Caki2 (cell line): ENCODE measurements around the gene POMT2. TPM values are rescaled to one million over a fixed set of nuclear protein-coding genes. Genes with fewer than 3 reads are reported as not detected.
"Not testable (repeated sequence)": the region's sequence is repeated elsewhere in the genome, so short reads cannot be mapped to it uniquely, and the experiment has no call there.

Experiments
- DNase-seq: peaks from one replicate; pipeline ENCODE4 v3.0.0-alpha.2; 2015; ENCODE audit warnings: low read depth
- in situ Hi-C: cut with HindIII; loops from 2 replicates; pipeline ENCODE4 v1.10.0; 2016; ENCODE audit warnings: low sequenced_read_pairs, low pct_unique_long_range_greater_than_20kb, mixed read lengths
- total RNA-seq: library from RNA; depleted of rRNA; stranded (reverse); fragments of >200 nt; shearing (Covaris generic); gene quantifications from 2 replicates; pipeline ENCODE4 v1.2.3, GENCODE V29; 2014; ENCODE audit warnings: low replicate concordance

The POMT2 gene
- total RNA-seq, 1 experiment from 2014 or later = 27.4 TPM

GRCh38 chr14:77309131-77309530, 11.6 kb downstream of the POMT2 start:
- DNase-seq = no peak
- in situ Hi-C loops = no loop called here

DNA sequence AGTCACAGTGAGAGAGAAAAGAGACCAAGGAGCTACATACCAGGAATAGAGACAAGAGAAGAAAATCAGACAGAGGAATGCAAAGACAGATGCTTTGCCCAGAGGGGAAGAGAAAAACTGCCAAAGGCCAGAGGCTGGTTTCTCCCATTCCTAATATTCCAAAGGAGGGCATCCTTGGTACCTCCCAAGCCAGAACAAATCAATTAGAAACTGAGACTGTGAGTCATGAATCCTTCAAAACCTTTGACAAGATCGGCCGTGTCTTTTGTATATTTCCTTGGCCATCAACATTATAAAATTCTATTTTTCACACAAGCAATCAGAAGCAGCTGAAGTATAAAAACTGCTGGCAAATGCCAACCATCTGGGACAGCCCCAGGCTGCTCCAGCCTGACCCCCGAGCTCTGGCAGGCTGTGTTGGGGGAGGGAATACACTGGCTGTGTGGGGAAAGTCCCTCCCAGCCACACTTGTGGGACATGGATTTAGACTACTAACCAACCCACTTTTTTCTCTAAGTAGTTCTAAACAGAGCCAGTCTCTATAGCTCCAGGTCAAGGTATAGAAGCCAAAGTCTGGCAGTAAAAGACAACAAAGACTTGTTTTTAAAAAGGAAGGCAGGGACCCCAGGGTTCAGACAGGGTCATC, 13.7 kb downstream of the POMT2 start:
- in situ Hi-C loops = no loop called here
- DNase-seq = peak; percentile 17

GRCh38 chr14:77306416-77306815, 14.3 kb downstream of the POMT2 start:
- no peak for DNase-seq
- in situ Hi-C loops = no loop called here

DNA sequence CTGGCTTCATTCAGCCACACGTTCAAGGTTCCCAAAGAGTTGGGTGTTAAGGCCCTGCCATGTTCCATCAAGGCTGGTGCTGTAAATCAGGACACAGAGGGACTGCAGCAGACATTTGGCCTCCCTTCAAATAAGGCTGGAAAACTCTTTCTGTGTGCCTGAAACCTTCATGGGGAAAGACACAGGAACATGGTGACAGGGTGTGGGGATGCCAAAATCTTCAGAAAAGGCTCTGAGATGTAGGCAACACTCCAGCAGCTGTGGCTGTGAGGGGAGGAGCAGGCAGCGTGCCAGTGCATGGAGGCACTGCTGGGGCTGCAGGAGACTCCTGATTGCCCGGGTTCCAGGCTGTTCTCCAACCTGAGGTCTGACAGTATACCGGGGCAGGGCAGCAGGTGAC, 15.0 kb downstream of the POMT2 start:
- DNase-seq = no peak
- in situ Hi-C loops = no loop called here

- in situ Hi-C loops = no loop called here
- peak; percentile 83 for DNase-seq
Observed at GRCh38 chr14:77303417-77304156, 17.1 kb downstream of the POMT2 start.

- peak; percentile 67 for DNase-seq
Observed at GRCh38 chr14:77302926-77303325, 17.8 kb downstream of the POMT2 start.

GRCh38 chr14:77301103-77301502, 19.6 kb downstream of the POMT2 start:
- in situ Hi-C loops = no loop called here
- DNase-seq = peak; percentile 64

More at GRCh38 chr14:77302926-77303325, 17.8 kb downstream of the POMT2 start:
- in situ Hi-C loops = no loop called here

DNA sequence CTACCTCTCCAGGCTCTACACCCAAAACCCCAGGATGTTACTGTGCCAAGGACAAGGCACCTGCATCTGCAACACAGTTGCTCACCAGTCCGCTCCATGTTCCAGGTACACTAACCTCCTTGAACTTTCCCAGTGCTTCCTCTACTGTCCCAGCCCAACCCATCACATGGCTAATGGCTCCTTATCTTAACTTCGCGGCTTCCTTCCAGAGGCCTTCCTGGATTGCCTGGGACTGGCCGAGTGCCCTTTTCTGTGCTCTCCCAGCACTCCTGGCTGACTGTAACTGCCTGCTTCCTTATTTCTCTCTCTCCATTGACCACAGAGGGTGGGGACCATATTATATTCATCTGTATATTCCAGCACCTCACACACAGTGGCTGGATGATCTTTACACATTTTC, 20.9 kb downstream of the POMT2 start:
- no peak for DNase-seq
- in situ Hi-C loops = no loop called here

- no peak for DNase-seq
- in situ Hi-C loops = no loop called here
Observed at GRCh38 chr14:77296906-77297305, 23.8 kb downstream of the POMT2 start.

- no peak for DNase-seq
- in situ Hi-C loops = no loop called here
Observed at GRCh38 chr14:77296155-77296554, 24.5 kb downstream of the POMT2 start.

DNA sequence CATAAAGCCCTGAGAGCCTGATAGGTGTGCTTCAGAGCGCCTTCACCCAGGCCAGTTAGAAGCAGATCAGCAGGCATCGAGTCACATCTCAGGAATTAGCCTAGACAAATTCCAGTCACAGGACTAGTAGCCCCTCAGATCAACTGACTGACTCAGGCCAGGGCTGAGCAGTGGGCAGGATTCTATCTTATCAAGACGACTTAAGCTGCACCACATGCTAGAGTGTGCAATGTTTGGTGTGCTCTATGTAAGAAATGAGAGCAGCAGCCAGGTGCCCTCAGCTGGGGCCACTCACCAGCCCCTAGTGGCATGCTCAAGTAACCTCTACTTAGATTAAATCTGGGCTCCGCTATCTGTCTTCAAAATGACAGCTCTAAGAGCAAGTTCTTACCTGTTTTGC, 30.0 kb downstream of the POMT2 start:
- in situ Hi-C loops = no loop called here
- DNase-seq = no peak

- in situ Hi-C loops = no loop called here
- no peak for DNase-seq
Observed at GRCh38 chr14:77286576-77286975, 34.1 kb downstream of the POMT2 start.

GRCh38 chr14:77284466-77284865, 36.2 kb downstream of the POMT2 start:
- in situ Hi-C loops = no loop called here

GRCh38 chr14:77284066-77284465, 36.6 kb downstream of the POMT2 start:
- in situ Hi-C loops = no loop called here

More at GRCh38 chr14:77284466-77284865, 36.2 kb downstream of the POMT2 start:
- DNase-seq = no peak

GRCh38 chr14:77281852-77282410, 38.8 kb downstream of the POMT2 start:
- in situ Hi-C loops = no loop called here

More at GRCh38 chr14:77284066-77284465, 36.6 kb downstream of the POMT2 start:
- no peak for DNase-seq

GRCh38 chr14:77280921-77281320, 39.8 kb downstream of the POMT2 start:
- in situ Hi-C loops, DNase-seq: not testable (repeated sequence)

More at GRCh38 chr14:77281852-77282410, 38.8 kb downstream of the POMT2 start:
- no peak for DNase-seq

- no peak for DNase-seq
- in situ Hi-C loops = no loop called here
Observed at GRCh38 chr14:77279719-77280118, 41.0 kb downstream of the POMT2 start.

- no peak for DNase-seq
- in situ Hi-C loops = no loop called here
Observed at GRCh38 chr14:77278461-77279230, 42.0 kb downstream of the POMT2 start.

DNA sequence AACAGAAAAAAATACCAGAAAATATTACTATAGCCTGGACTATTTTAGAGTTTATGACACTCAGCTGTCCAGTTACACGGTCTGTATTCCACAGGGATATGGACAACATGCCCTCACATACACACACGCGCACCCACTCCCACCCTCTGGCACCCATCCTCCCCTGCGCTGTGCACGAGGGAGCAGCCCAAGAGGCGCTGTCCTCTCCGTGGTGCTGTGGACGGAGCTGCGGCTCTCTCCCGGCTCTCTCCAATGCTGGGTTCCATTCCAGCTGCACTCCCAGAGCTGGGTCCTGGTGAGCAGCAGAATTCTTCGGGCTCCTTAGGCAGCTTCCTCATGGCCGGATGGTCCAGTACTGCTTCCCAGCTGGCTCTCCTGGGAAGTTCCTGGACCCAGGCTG, 43.7 kb downstream of the POMT2 start:
- DNase-seq = no peak
- in situ Hi-C loops = no loop called here
